Smooth muscle cell (in vitro differentiated cells): ENCODE data around the gene NINL. TPM values are rescaled to one million over a fixed set of nuclear protein-coding genes. Genes with fewer than 3 reads are reported as not detected.

Source experiments
- DNase-seq: peaks from one replicate; lab custom pipeline; 2025; ENCODE audit not compliant: unreplicated experiment; lab: John Stamatoyannopoulos, UW
- H2AFZ ChIP-seq: fragments of 200-600 bp; sonication (generic); 2 replicates; pipeline ENCODE4 v1.6.0; 2016; ENCODE audit warnings: antibody characterized with exemption, low read depth, mild to moderate bottlenecking
- H3F3A ChIP-seq: fragments of 200-600 bp; sonication (generic); 2 replicates; pipeline ENCODE4 v1.6.0; 2017; ENCODE audit warnings: antibody characterized with exemption, low read depth
- H3K27ac ChIP-seq: fragments of 200-600 bp; sonication (generic); 2 replicates; pipeline ENCODE4 v1.5.1; 2016; ENCODE audit warnings: low read depth, mild to moderate bottlenecking
- H3K27me3 ChIP-seq: fragments of 200-600 bp; sonication (generic); 2 replicates; pipeline ENCODE4 v1.6.1; 2016; ENCODE audit warnings: low read depth, mild to moderate bottlenecking
- H3K36me3 ChIP-seq: fragments of 200-600 bp; sonication (generic); 2 replicates; pipeline ENCODE4 v1.5.1; 2016; ENCODE audit warnings: low read depth
- H3K4me1 ChIP-seq: fragments of 200-600 bp; sonication (generic); 2 replicates; pipeline ENCODE4 v1.5.1; 2016; ENCODE audit warnings: low read depth
- H3K4me2 ChIP-seq: fragments of 200-600 bp; sonication (generic); 2 replicates; pipeline ENCODE4 v1.6.0; 2016; ENCODE audit warnings: mild to moderate bottlenecking
- H3K4me3 ChIP-seq: fragments of 200-600 bp; sonication (generic); 2 replicates; pipeline ENCODE4 v1.5.1; 2016; ENCODE audit warnings: mild to moderate bottlenecking
- H3K79me2 ChIP-seq: fragments of 200-600 bp; sonication (generic); 2 replicates; pipeline ENCODE4 v1.6.0; 2016; ENCODE audit warnings: low read depth, mild to moderate bottlenecking
- H3K9ac ChIP-seq: fragments of 200-600 bp; sonication (generic); 2 replicates; pipeline ENCODE4 v1.6.0; 2016; ENCODE audit warnings: low read depth
- H3K9me3 ChIP-seq: fragments of 200-600 bp; sonication (generic); replicated peaks from 2 replicates; pipeline ENCODE4 v1.5.1; 2016; ENCODE audit warnings: low read depth
- H4K20me1 ChIP-seq: fragments of 200-600 bp; sonication (generic); 2 replicates; pipeline ENCODE4 v1.6.0; 2016; ENCODE audit warnings: low read depth
- WGBS: methylation state at CpG from one replicate; pipeline ENCODE4 v1.1.7; 2016; ENCODE audit warnings: low lambda C conversion rate; 5-methylcytosine and 5-hydroxymethylcytosine counted together
- polyA plus RNA-seq: library from polyadenylated mRNA; unstranded; fragments of >200 nt; fragmentation: Nextera tagmentation; extraction: Ambion mirVana; gene quantifications from 2 replicates; pipeline ENCODE4 v1.2.1, GENCODE V29; 2016
- total RNA-seq: library from RNA; depleted of rRNA; stranded (reverse); fragments of >200 nt; gene quantifications from 2 replicates; pipeline ENCODE4 v1.2.3, GENCODE V29; 2014
- TF ChIP-seq, protein P1 (sequence below): fragments of 200-600 bp; sonication (generic); IDR thresholded peaks from 2 replicates; pipeline ENCODE4 v1.5.1; 2017; ENCODE audit warnings: borderline replicate concordance, mild to moderate bottlenecking, antibody characterized with exemption; ENCODE audit not compliant: insufficient read depth, poor library complexity, severe bottlenecking

The NINL gene
- total and polyA plus RNA-seq, 2 experiments from 2014 or later, result 10.7 to 12.2 TPM

DNA sequence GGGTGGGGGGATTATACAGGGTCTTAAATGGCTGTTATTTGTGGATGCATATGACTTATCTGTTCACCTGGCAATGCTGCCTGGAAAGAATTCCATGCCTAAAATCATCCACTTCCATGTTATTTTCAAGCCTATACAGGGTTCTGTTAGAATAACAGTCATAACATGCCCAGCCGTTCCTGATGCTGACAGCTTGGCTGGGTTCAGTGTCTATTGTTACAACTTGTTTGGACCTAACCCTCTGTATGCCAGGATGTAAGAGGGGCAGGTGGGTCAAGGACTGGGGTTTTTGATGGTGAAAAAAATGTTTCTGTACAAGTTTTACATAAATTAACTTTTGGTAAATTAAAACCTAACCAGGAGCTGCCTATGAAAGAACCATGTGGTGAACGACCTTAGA, 98.0 kb downstream of the NINL start:
- Histone ChIP-seq H3K27ac (no peak overlapping the region), H3K4me1 (no peaks in the 10 kb centered on the region), H3K9me3 (no peaks in the 10 kb centered on the region), H3K79me2 (no peaks in the 10 kb centered on the region), H3K36me3 (peaks cover 4% of the 10 kb centered on the region), H4K20me1 (peaks cover 8% of the 10 kb centered on the region), H3K4me2 (no peak overlapping the region), H3F3A (no peaks in the 10 kb centered on the region), H2AFZ (no peak overlapping the region), H3K4me3 (no peak overlapping the region), H3K9ac (no peak overlapping the region), H3K27me3 (no peaks in the 10 kb centered on the region)
- WGBS, result 87% methylated on average over 2 of the region's 2 CpGs
- TF ChIP-seq, protein P1, sequence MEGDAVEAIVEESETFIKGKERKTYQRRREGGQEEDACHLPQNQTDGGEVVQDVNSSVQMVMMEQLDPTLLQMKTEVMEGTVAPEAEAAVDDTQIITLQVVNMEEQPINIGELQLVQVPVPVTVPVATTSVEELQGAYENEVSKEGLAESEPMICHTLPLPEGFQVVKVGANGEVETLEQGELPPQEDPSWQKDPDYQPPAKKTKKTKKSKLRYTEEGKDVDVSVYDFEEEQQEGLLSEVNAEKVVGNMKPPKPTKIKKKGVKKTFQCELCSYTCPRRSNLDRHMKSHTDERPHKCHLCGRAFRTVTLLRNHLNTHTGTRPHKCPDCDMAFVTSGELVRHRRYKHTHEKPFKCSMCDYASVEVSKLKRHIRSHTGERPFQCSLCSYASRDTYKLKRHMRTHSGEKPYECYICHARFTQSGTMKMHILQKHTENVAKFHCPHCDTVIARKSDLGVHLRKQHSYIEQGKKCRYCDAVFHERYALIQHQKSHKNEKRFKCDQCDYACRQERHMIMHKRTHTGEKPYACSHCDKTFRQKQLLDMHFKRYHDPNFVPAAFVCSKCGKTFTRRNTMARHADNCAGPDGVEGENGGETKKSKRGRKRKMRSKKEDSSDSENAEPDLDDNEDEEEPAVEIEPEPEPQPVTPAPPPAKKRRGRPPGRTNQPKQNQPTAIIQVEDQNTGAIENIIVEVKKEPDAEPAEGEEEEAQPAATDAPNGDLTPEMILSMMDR, result no peak
- no peak for DNase-seq

DNA sequence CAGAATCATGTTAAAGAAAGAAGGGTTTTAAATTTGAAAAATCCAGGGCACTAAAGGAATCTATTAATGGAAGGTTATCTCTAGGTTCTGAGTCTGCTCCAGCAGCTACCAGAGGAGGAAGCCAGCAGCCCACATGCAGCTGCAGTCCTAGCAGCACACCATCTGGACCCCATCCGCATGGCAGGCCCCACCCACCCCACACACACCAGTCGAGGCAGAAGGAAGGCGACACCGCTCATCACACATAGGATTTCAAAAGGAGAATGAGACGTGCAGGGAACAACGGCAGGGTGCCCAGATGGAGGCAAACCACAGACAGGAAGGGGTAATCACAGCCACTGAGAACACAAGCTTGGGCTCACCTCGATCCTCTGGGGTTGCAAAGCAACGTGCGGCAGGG, 99.0 kb downstream of the NINL start:
- Histone ChIP-seq H3K36me3 (peaks cover 4% of the 10 kb centered on the region), H3K27ac (no peak overlapping the region), H3K9ac (no peak overlapping the region), H3K79me2 (no peaks in the 10 kb centered on the region), H3K27me3 (no peaks in the 10 kb centered on the region), H3K4me2 (no peak overlapping the region), H3K4me3 (no peak overlapping the region), H4K20me1 (peaks cover 8% of the 10 kb centered on the region), H2AFZ (no peak overlapping the region), H3K4me1 (no peaks in the 10 kb centered on the region), H3K9me3 (no peaks in the 10 kb centered on the region), H3F3A (no peaks in the 10 kb centered on the region)
- TF ChIP-seq, protein P1, result no peak
- 78% methylated on average over 9 of the region's 9 CpGs for WGBS
- no peak for DNase-seq

DNA sequence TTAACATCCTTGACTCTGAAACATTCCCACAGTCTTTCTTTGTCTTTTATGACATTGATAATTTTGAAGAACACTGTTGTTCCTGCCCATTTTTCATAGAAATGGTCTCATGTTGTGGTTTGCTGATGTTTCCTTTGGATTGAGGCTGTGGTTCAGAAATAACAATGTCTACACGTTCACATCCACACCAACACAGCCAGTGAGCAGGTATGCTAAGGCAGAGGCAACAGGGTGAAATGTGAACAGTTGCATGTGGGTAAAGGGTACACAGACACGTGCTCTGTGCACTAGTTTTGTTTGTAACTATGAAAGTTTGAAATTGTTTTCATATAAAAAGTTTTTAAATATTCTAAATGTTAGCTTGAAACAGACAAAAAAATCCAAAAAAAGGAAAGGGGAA, 99.5 kb downstream of the NINL start:
- WGBS, result 91% methylated on average over 2 of the region's 2 CpGs
- H3K9me3 ChIP-seq, result no peaks in the 10 kb centered on the region
- no peak overlapping the region for H3K4me2 ChIP-seq
- H3K27me3 ChIP-seq, result no peaks in the 10 kb centered on the region
- no peak for DNase-seq
- H3F3A ChIP-seq, result no peaks in the 10 kb centered on the region
- TF ChIP-seq, protein P1, result no peak
- no peak overlapping the region for H3K4me3 ChIP-seq
- no peak overlapping the region for H3K27ac ChIP-seq
- no peaks in the 10 kb centered on the region for H3K79me2 ChIP-seq
- H4K20me1 ChIP-seq, result peaks cover 8% of the 10 kb centered on the region
- peaks cover 4% of the 10 kb centered on the region for H3K36me3 ChIP-seq
- no peak overlapping the region for H2AFZ ChIP-seq
- no peaks in the 10 kb centered on the region for H3K4me1 ChIP-seq
- H3K9ac ChIP-seq, result no peak overlapping the region

DNA sequence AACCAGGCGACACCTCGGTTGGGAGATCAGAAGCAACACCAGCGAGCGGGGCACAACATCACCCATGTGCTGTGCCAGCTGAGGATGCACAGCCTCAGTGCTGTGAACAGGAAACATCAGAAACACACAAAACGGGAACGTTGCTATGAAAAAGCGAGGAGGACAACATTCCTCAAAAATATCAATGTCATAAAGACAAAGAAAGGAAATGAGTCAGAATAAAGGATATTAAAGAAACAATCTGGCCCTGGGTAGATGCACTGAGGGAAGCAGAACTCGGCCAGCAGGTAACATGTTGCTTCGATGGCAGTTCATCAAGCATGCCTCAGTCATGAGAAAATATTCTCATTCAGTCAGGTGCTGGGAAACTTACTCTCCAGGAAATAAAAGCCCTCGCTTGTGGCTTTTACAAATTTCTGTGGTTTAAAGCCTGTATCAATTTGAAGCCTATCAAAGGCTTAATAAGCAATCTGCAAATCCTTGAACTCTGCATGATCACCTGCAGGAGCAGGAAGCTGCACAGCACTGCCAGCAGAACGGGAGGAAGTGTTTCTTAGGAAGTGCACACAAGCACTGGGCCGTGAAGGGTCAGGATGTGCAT, 100.3 kb downstream of the NINL start:
- no peaks in the 10 kb centered on the region for H3K27me3 ChIP-seq
- H3K27ac ChIP-seq, result no peak overlapping the region
- no peak overlapping the region for H3K4me3 ChIP-seq
- H4K20me1 ChIP-seq, result peaks cover 8% of the 10 kb centered on the region
- no peak overlapping the region for H2AFZ ChIP-seq
- TF ChIP-seq, protein P1, result no peak
- H3K36me3 ChIP-seq, result peaks cover 4% of the 10 kb centered on the region
- no peaks in the 10 kb centered on the region for H3F3A ChIP-seq
- no peak overlapping the region for H3K9ac ChIP-seq
- WGBS, result 97% methylated on average over 12 of the region's 12 CpGs
- no peak overlapping the region for H3K4me2 ChIP-seq
- H3K9me3 ChIP-seq, result no peaks in the 10 kb centered on the region
- no peaks in the 10 kb centered on the region for H3K79me2 ChIP-seq
- no peak for DNase-seq
- no peaks in the 10 kb centered on the region for H3K4me1 ChIP-seq
